Activated T-helper 2 cell treated with anti-CD3 and anti-CD28 coated beads, Interferon-gamma antibody, Interleukin-2, Interleukin-4, amounts not matched to agents 10 μg/mL and 5 μg/mL and 100 μg/mL, durations not matched to agents 14 hours and 24 hours and 36 hours (primary cell): ENCODE measurements around the gene GNG13. TPM values are rescaled to one million over a fixed set of nuclear protein-coding genes. Genes with fewer than 3 reads are reported as not detected.

Experiments used
- DNase-seq: peaks from one replicate; pipeline ENCODE4 v3.0.0; 2021; ENCODE audit warnings: low spot score
- H3K27ac Mint-ChIP-seq: one replicate; pipeline ENCODE4 v1.8.0; 2021; ENCODE audit warnings: mixed read lengths
- H3K27me3 Mint-ChIP-seq: one replicate; pipeline ENCODE4 v1.8.0; 2021; ENCODE audit warnings: low read depth, mixed read lengths
- H3K36me3 Mint-ChIP-seq: one replicate; pipeline ENCODE4 v1.8.0; 2021; ENCODE audit warnings: low read depth, mixed read lengths
- H3K4me1 Mint-ChIP-seq: one replicate; pipeline ENCODE4 v1.8.0; 2021; ENCODE audit warnings: low read depth, mixed read lengths
- H3K4me3 Mint-ChIP-seq: one replicate; pipeline ENCODE4 v1.8.0; 2021; ENCODE audit warnings: low read depth, mild to moderate bottlenecking, moderate library complexity, mixed read lengths
- H3K9me3 Mint-ChIP-seq: one replicate; pipeline ENCODE4 v1.8.0; 2021; ENCODE audit warnings: mixed read lengths
- intact Hi-C: fragments of 100-400 bp; cut with micrococcal nuclease; formaldehyde crosslinking; loops from one replicate; pipeline ENCODE4 v1.15.1; 2023
- total RNA-seq: library from RNA; stranded (reverse); gene quantifications from 2 replicates; pipeline ENCODE4 v1.2.3, GENCODE V29; 2022

The GNG13 gene
- total RNA-seq, 1 donor from 2014 or later = not detected

DNA sequence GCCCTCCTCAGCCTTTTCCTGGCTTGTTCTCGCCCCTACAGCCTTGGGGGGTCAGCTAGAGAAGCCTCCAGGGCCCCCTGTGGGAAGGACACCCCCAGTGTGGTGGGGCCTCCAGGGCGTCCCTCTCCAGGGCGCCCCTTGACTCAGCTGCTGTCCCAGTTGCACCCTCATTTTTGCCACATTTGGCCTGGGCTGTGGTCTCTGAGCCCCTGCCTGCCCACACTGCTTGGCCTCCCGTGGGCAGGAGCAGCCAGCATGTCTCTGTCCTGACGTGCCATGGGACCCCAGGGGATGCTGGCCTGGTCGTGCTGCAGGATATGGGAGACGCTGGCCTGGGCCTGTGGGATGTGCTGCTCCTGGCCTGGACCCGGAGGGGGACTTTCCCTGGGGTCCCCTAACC lies 7.1 kb downstream of the GNG13 start:
- intact Hi-C loops = no loop called here
- peaks cover 22% of the 10 kb centered on the region for H3K36me3 Mint-ChIP-seq
- no peak overlapping the region for H3K4me3 Mint-ChIP-seq
- H3K27ac Mint-ChIP-seq = no peak overlapping the region
- no peak for DNase-seq
- no peaks in the 10 kb centered on the region for H3K9me3 Mint-ChIP-seq
- H3K4me1 Mint-ChIP-seq = peaks cover 3% of the 10 kb centered on the region
- no peaks in the 10 kb centered on the region for H3K27me3 Mint-ChIP-seq

DNA sequence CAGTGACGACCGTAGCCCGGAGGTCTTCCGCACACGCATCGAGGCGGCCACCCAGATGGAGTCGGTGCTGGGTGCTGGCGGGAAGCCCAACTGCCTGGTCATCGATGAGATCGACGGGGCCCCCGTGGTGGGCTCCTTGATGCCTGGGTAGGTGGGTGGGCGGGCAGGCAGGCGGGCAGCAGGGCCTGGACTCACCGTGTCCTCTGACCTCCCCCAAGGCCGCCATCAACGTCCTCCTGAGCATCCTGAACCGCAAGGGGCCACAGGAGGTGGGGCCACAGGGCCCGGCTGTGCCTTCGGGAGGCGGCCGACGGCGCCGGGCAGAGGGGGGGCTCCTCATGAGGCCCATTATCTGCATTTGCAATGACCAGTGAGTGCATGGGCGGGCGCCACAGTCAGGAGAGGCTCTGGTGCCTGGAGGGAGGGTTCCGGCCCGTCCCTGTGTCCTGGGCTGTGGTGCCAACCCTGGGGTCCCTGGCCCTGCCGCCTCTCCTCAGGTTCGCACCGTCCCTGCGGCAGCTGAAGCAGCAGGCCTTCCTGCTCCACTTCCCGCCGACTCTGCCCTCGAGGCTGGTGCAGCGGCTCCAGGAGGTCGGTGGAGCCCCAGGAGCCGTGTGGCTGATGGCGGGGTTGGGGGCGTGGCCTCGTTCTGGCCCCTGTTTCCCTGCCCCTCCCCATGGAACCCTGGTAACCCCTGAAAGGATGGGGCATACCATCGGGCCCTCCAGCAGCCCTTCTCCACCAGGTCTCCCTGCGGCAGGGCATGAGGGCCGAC lies 8.1 kb downstream of the GNG13 start:
- Mint-ChIP-seq H3K27me3 (no peaks in the 10 kb centered on the region), H3K36me3 (peaks cover 17% of the 10 kb centered on the region), H3K27ac (no peak overlapping the region), H3K4me3 (no peak overlapping the region), H3K4me1 (peaks cover 3% of the 10 kb centered on the region), H3K9me3 (no peaks in the 10 kb centered on the region)
- intact Hi-C loops = no loop called here
- no peak for DNase-seq

DNA sequence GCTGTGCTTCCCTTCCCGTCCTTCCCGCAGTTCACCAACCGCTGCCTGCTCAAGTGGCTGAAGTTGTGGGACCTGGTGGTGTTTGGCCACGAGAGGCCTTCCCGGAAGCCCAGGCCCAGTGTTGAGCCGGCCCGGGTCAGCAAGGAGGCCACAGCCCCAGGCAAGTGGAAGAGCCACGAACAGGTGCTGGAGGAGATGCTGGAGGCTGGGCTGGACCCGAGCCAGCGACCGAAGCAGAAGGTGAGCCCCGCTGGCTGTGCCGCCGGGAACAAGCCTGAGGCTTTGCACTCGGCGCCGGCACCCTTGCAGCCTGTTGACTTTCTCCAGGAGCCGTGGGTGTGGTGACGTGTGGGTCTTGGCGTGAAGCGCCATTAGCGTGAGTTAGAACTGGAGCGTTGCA lies 9.4 kb downstream of the GNG13 start:
- no peaks in the 10 kb centered on the region for H3K27me3 Mint-ChIP-seq
- peaks cover 20% of the 10 kb centered on the region for H3K36me3 Mint-ChIP-seq
- no peak for DNase-seq
- no peaks in the 10 kb centered on the region for H3K9me3 Mint-ChIP-seq
- intact Hi-C loops = no loop called here
- H3K4me3 Mint-ChIP-seq = no peak overlapping the region
- H3K4me1 Mint-ChIP-seq = peaks cover 5% of the 10 kb centered on the region
- H3K27ac Mint-ChIP-seq = no peak overlapping the region

DNA sequence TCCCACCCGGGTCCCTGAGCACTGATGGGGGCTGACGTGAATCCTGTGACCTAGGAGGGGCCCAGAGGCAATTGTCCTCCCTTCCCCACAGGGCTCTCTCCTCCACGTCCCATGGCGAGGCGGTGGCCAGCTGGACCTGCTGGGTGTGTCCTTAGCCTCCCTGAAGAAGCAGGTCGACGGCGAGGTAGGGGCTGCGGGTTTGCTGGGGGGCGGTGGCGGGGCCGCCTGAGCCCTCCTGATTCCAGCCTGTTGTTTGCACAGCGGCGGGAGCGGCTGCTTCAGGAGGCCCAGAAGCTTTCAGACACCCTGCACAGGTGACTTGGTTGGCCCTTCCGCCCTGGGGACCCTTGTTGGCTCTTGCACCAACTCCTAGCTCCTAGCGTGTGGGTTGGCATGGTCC lies 10.4 kb downstream of the GNG13 start:
- Mint-ChIP-seq H3K36me3 (peaks cover 18% of the 10 kb centered on the region), H3K27me3 (no peaks in the 10 kb centered on the region), H3K27ac (no peak overlapping the region), H3K9me3 (no peaks in the 10 kb centered on the region), H3K4me3 (peak overlapping the region; percentile 75), H3K4me1 (peaks cover 5% of the 10 kb centered on the region)
- no peak for DNase-seq
- intact Hi-C loops = no loop called here

DNA sequence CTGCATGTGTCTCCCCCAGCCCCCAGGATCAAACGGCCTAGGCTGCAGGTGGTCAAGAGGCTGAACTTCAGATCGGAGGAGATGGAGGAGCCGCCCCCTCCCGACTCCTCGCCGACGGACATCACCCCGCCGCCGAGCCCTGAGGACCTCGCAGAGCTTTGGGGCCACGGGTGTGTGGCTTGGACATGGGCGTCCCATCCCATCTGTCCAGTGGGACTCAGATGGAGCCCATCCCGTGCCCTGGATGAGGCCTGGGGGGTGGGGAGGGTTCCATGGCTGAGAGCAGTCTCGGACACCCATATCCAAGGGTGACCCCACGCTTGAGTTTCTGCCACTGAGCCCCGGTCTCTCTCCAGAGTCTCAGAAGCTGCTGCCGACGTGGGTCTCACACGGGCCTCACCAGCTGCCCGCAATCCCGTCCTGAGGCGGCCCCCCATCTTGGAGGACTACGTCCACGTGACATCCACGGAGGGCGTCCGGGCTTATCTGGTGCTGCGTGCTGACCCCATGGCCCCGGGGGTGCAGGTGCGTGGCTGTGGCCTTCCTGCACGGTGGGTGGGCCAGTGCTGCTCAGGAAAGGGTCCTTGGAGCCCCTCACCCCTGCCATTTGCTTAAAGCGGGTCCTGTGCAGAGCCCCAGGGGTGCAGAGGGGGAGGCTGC lies 11.2 kb downstream of the GNG13 start:
- intact Hi-C loops = loop anchor here (5.0 kb wide), 1 partner anchor 47 kb away; the partner anchor contains the start of gene CIAO3
- H3K9me3 Mint-ChIP-seq = no peaks in the 10 kb centered on the region
- H3K36me3 Mint-ChIP-seq = peaks cover 23% of the 10 kb centered on the region
- H3K4me3 Mint-ChIP-seq = peak overlapping the region; percentile 56
- H3K27me3 Mint-ChIP-seq = no peaks in the 10 kb centered on the region
- H3K27ac Mint-ChIP-seq = no peak overlapping the region
- DNase-seq = no peak
- peaks cover 5% of the 10 kb centered on the region for H3K4me1 Mint-ChIP-seq

DNA sequence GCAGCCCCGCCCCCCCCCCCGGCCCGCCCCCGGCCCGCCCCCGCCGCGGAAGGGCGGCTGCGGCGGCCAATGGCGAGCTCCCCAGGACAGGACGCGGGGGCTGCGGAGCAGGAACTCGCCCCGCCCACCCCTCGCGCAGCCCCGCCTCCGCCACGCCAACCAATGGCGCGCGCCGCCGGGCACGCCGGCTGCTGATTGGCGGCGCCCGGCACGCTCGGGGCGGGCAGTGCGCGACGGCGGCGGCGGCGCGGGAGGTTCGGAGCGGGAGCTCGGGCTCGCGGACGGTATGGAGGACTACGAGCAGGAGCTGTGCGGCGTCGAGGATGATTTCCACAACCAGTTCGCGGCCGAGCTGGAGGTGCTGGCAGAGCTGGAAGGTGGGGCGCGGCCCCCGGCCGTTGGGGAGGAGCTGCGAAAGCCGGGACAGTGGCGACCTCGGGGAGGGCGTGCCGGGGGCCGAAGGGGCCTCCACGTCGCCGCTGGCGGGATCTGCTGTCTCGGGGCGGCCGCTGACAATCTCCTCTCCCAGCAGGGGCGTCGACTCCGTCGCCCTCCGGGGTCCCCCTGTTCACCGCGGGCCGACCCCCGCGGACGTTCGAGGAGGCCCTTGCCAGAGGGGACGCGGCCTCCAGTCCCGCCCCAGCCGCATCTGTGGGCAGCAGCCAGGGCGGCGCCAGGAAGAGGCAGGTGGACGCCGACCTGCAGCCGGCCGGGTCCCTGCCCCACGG lies 12.0 kb downstream of the GNG13 start, which contains the start of gene CHTF18:
CHTF18 (plus strand) TSS at position 222 of the 728 bp plus-strand sequence; CDS start at position 287, 65 bp downstream.
- intact Hi-C loops = loop anchor here (5.0 kb wide), 1 partner anchor 46 kb away; the partner anchor contains the start of gene CIAO3
- H3K4me3 Mint-ChIP-seq = peak within 1 kb of the TSS; percentile 86
- H3K9me3 Mint-ChIP-seq = no peaks in the 10 kb centered on the region
- DNase-seq = peak; percentile 92
- peaks cover 5% of the 10 kb centered on the region for H3K4me1 Mint-ChIP-seq
- H3K27me3 Mint-ChIP-seq = no peaks in the 10 kb centered on the region
- H3K36me3 Mint-ChIP-seq = peaks cover 23% of the 10 kb centered on the region
- H3K27ac Mint-ChIP-seq = peak within 1 kb of the TSS; percentile 68

DNA sequence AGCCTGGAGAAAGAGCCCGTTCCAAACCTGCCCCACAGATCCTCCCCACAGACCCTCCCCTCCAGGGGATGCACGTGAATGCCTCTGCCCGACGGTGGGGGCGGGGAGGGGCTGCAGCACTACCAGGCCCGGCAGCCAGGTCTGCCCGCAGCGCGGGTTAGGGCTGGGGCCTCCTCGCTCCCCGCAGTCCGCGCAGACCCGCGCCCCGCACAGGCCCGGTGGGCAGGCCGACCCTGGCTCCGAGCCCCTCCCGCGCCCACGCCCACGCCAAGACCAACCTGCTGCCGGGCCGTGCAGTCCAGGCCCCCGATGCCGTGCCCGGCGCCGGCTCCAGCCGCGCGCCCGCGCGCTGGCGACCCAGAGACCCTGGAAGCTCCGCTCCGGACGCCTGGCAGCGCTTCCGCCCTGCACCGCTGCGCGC lies 12.5 kb downstream of the GNG13 start, which contains the start of gene RPUSD1:
RPUSD1 (minus strand) TSS at position 404 of the 421 bp plus-strand sequence. CDS start 644 bp downstream, outside the sequence.
- no peaks in the 10 kb centered on the region for H3K9me3 Mint-ChIP-seq
- peak within 1 kb of the TSS; percentile 68 for H3K27ac Mint-ChIP-seq
- no peaks in the 10 kb centered on the region for H3K27me3 Mint-ChIP-seq
- H3K36me3 Mint-ChIP-seq = peaks cover 23% of the 10 kb centered on the region
- DNase-seq = no peak
- intact Hi-C loops = loop anchor here (5.0 kb wide), 1 partner anchor 46 kb away; the partner anchor contains the start of gene CIAO3
- H3K4me1 Mint-ChIP-seq = peaks cover 5% of the 10 kb centered on the region
- H3K4me3 Mint-ChIP-seq = peak within 1 kb of the TSS; percentile 86

DNA sequence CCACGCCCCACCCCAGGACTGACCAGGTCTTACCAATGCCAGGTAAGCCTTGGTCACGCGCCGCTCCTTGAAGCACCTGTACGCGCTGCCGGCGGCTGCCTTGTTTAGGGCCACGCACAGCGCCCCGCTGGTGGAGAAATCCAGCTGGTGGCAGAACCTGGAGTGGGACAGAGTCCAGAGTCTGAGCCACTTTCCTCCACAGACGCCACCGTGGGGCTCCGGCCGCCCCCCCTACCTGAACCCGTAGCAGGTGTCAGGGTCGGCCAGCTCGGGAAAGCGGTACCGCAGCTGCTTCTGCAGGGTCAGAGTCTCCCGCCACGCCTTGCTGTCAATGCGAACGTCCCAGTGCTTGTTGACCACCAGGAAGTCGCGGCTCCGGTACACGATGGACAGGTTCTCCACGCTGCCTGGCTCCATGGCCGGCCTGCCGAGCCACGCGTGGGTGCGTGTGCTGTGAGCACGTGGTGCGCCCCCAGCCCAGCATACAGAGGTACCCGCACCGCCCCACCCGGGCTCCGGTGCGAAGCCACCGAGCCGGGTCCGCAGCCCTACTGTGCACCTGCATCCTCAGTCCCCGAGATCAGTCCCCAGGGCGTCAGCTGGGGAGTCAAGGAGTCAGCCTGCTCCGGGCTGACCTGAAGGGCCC lies 13.1 kb downstream of the GNG13 start:
- no peaks in the 10 kb centered on the region for H3K27me3 Mint-ChIP-seq
- H3K36me3 Mint-ChIP-seq = peaks cover 23% of the 10 kb centered on the region
- no peak for DNase-seq
- peak overlapping the region; percentile 86 for H3K4me3 Mint-ChIP-seq
- intact Hi-C loops = loop anchor here (5.0 kb wide), 1 partner anchor 45 kb away; the partner anchor contains the start of gene CIAO3
- H3K4me1 Mint-ChIP-seq = peaks cover 5% of the 10 kb centered on the region
- H3K9me3 Mint-ChIP-seq = no peaks in the 10 kb centered on the region
- H3K27ac Mint-ChIP-seq = peak overlapping the region; percentile 68

DNA sequence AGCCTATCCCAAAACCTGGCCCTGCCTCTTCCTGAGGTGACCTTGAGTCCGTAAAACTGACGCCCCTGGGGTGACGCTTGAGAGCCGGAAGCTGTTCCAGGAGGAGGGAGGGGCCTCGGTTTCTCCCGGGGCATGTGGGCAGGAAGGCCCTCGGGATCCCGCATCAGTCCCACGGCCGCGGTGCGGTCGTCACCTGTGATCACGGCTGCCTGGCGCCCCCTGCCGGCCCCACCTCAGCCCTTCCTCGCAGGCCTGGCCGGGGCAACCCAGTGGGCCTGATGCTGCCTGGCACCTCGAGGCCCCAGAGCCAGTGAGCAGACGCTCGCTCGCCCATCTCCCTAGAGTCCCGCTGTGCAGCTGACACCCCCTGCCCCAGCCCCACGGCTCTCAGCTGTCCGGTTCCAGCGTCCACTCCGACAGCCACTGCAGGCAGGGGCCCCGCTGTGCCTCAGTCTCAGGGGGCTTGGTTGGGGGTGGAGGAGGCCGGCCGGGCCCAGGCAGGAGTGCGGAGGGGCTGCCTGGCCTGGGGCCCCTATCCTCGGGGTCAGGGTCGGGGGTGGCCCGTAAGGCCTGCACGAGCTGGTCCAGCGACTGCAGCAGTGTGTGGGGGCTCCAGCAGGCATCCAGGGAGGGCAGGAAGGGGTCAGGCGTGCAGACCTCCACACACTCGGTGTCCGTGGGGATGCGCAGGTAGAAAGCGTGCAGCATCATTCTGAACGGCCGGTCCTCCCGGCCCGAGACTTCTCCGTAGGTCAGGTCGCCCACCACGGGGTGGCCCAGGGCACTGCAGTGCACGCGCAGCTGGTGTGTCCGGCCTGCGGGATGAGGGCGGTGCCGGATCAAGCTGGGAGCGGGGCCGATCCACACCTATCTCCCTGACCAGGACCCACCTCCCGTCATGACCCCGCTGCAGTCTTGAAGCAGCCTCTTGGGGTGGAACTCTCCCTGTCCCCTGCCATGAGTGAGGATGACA lies 14.7 kb downstream of the GNG13 start:
- H3K4me1 Mint-ChIP-seq = peaks cover 5% of the 10 kb centered on the region
- no peak overlapping the region for H3K27ac Mint-ChIP-seq
- H3K27me3 Mint-ChIP-seq = no peaks in the 10 kb centered on the region
- peak; percentile 65 for DNase-seq
- intact Hi-C loops = loop anchor here (1.0 to 5.0 kb wide), 2 partner anchors 44 to 75 kb away; partner anchors contain the start of gene CIAO3
- H3K9me3 Mint-ChIP-seq = no peaks in the 10 kb centered on the region
- H3K4me3 Mint-ChIP-seq = peak overlapping the region; percentile 72
- peaks cover 12% of the 10 kb centered on the region for H3K36me3 Mint-ChIP-seq

DNA sequence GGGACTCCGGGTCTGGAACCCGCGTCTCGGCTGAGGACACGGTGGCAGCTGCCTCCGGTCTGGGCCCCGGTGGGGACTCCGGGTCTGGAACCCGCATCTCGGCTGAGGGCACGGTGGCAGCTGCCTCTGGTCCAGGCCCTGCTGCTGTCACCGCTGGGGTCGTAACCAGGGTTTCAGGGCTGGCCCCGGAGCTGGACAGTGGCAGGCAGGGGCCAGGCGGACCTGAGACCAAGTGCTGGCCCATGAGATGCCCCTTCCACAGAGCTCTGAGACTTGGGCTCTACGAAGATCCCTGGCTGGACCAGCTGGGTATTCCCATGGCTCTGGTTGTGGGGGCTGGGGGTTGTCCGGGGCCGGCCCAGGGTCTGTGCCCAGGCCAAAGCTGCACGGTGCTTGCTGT lies 16.1 kb downstream of the GNG13 start:
- Mint-ChIP-seq H3K4me3 (no peak overlapping the region), H3K27me3 (no peaks in the 10 kb centered on the region), H3K36me3 (peaks cover 12% of the 10 kb centered on the region), H3K27ac (no peak overlapping the region), H3K9me3 (no peaks in the 10 kb centered on the region), H3K4me1 (peaks cover 2% of the 10 kb centered on the region)
- intact Hi-C loops = no loop called here
- DNase-seq = no peak

DNA sequence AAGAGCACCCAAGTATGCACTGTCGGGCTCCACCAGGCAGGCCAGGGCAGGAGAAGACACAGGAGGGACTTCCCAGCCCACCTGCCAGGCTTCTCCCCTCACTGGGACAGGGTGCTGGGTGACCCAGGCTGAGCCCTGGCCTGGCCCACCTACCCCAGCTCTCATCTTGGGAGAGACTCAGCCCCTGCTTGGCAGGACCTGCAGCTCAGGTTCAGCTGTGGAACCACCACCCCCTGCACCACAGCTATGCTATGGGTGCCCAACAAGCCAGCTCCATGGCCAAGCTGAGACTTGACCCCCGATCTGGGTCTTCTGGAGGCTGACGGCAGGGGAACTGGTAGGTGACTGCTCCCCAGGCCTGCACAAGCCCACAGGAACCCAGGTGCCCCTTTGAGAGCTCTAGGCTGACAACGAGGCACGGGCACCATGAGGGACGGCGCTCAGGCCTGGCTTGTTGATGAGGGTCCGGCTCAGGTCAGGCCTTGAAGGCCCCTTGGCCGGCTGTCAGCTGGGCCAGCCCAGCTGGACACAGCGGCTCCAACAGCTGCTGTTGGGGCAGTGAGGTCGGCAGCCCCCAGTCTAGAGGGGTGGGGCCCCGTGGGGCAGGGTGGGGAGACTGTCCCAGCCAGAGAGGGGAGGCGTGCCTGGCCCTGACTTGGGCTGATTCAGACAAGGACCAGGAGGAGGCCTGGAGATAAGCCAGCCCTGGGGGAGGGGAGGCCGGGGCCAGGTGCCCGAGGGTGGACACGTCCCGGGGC lies 17.0 kb downstream of the GNG13 start:
- Mint-ChIP-seq H3K4me1 (peaks cover 2% of the 10 kb centered on the region), H3K9me3 (no peaks in the 10 kb centered on the region), H3K27ac (no peak overlapping the region), H3K36me3 (peaks cover 12% of the 10 kb centered on the region), H3K4me3 (no peak overlapping the region), H3K27me3 (no peaks in the 10 kb centered on the region)
- DNase-seq = no peak
- intact Hi-C loops = no loop called here
